Pulmonary artery endothelial cell (primary cell): Measurements from ENCODE around the gene NCKAP1. TPM values are rescaled to one million over a fixed set of nuclear protein-coding genes. Genes with fewer than 3 reads are reported as not detected.
"Not testable (repeated sequence)": the region's sequence is repeated elsewhere in the genome, so short reads cannot be mapped to it uniquely, and the experiment has no call there.

ENCODE experiments used
- DNase-seq: peaks from one replicate; pipeline ENCODE4 v3.0.0-alpha.2; 2011; ENCODE audit warnings: low read depth, low spot score
- total RNA-seq: library from RNA; depleted of rRNA; stranded (reverse); fragments of >200 nt; gene quantifications from 2 replicates; pipeline ENCODE4 v1.2.3, GENCODE V29; 2014

Gene NCKAP1
- total RNA-seq, 1 donor from 2014 or later = 150 TPM

DNA sequence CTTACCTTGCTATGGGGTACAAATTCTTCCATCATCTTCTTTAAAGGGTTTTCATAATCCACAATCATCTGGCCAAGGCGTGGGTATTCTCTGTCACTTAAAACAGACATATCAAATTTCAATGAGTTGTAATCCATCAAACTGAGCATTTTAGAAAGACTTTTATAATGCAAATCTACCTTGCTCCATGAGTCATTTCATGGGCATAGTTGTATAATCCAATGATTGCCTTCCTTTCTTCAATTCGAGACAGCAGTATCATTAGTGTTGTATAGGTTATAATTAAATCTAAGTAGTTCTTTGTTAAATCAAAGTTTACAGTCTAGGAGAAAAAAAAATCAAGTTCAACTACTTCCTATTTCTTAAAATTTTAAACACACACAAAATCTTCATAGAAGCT, 36.3 kb downstream of the NCKAP1 start:
- DNase-seq = no peak

DNA sequence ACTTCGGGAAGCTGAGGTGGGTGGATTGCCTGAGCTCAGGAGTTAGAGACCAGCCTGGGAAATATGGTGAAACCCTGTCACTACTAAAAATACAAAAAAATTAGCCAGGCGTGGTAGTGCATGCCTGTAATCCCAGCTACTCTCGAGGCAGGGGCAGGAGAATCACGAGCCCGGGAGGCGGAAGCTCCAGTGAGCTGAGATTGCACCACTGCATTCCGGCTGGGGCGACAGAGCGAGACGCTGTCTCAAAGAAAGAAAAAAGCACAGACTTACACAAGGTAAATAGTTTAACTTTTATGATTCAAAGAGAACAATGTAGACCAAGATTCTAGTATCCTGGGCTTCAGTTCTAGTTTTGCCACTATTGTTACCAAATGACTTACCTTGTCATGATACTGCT, 37.4 kb downstream of the NCKAP1 start:
- DNase-seq = no peak

DNA sequence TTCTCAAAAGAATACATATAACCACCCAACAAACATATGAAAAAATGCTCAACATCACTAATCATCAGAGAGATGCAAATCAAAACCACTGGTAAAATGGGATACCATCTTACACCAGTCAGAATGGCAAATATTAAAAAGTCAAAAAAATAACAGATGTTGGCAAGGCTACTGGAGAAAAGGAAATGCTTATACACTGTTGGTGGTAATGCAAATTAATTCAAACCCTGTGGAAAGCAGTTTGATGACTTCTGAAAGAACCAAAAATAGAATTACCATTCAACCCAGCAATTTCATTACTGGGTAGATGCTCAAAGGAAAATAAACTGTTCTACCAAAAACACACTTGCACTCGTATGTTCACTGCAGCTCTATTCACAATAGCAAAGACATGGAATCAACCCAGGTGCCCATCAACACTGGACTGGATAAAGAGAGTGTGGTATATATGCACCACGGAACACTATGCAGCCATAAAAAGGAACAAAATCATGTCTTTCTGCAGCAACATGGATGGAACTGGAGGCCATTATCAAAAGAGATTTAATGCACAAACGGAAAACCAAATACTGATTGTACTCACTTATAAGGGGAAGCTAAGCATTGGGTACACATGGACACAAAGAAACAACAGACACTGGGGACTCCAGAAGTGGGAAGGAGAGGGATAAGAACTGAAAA, 38.8 kb downstream of the NCKAP1 start:
- DNase-seq = no peak

DNA sequence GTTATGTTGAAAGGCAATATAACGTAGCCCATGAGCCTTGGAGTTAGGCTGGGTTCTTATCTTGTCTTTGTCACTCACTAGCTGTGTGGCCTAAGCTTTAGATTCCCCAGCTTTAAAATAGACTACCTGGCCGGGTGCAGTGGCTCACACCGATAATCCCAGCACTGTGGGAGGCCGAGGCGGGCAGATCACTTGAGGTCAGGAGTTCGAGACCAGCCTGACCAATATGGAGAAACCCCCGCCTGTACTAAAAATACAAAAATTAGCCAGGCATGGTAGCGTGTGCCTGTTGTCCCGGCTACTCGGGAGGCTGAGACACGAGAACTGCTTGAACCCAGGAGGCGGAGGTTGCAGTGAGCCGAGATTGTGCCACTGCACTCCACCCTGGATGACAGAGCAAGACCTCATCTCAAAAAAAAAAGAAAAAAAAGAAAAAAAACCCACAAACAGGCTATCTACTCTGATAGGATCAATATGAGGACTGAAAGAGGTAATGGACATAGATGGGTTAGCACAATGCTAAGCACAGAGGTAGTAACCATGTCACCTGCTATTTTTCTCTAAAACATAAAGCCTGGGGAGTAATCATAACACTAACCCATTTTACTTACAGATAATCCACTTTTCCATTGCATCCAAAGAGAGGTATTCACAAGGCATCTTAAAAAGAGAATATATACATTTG, 43.9 kb downstream of the NCKAP1 start:
- DNase-seq = no peak

DNA sequence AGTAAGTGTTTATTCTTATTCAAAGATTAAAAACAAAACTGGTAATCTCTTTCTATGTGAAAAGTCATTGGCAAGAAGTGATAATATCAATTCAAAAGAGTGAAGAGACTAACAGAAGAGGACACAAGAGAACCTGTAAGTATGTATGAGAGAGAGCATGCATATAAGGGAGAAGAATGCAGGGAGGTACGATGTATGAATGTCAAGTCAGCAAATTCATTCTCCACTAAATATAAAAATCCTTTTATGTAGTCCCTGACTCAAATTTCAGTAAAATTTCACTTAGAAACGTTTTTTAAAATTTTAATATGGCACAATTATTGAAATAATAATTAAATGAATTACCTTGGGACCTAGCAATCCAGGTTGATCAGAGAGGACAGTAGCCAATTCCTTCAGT, 55.3 kb downstream of the NCKAP1 start:
- no peak for DNase-seq

DNA sequence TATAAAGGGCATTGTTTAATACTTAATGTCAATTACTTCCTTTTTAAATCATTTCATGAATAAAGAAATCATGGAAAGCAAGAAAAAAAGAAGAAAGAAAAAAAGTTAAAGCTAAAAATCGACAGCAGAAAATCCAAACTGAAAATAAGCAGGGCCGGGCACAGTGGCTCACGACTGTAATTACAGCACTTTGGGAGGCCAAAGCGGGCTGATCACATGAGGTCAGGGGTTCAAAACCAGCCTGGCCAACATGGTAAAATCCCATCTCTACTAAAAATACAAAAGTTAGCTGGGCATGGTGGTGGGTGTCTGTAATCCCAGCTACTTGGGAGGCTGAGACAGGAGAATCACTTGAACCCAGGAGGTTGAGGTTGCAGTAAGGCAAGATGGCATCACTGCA, 56.8 kb downstream of the NCKAP1 start:
- not testable (repeated sequence) for DNase-seq

DNA sequence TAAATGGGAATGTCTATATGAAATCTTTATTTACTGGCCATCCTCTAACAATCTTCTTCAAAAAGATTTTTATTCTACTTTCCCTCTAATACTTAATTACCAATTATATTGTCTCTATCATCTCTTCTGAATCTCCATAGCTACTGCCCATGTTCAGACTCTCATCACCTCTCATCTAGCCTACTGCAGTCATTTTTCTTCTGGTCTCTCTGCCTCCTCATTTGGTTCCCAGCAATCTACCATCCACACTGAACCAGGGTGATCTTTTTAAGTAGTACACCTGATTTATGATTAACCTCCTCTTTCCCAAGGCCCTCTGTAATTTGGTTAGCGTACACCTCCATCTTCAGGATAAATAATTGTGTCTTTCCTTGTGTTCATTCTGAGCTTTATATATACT, 57.6 kb downstream of the NCKAP1 start:
- DNase-seq = no peak

DNA sequence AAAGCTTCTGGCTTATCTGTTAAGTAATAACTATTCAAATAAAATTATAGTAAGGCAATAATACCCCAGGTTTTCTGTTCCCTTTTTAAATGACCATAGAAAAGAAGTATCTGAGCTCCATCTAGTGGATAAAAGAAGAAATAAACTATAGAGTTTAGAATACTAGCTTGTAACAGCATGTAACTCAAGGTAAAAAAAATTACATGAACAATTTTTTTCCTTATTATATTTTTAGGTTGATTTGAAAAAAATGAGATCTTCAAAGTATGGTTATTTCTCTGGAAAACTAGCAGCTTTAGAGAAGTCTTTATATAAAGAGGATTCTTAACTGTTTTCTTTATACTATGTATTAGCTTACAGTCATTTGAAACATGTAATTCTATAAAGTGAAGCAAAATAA, 58.1 kb downstream of the NCKAP1 start:
- no peak for DNase-seq

DNA sequence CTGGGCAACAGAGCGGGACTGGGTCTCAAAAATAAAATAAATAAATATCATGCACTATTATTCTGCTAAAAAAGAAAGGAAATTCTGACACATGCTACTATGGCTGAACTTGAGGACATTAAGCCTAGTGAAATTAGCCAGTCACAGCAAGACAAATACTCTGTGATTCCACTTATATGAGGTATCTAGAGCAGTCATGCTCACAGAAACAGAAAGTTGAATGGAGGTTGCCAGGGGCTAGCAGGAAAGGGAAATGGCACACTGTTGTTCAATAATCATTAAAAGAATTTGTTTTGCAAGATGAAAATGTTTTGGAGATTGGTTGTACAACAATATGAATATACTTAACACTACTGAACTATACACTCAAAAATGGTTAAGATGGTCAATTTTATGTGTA, 60.8 kb downstream of the NCKAP1 start:
- DNase-seq = no peak

DNA sequence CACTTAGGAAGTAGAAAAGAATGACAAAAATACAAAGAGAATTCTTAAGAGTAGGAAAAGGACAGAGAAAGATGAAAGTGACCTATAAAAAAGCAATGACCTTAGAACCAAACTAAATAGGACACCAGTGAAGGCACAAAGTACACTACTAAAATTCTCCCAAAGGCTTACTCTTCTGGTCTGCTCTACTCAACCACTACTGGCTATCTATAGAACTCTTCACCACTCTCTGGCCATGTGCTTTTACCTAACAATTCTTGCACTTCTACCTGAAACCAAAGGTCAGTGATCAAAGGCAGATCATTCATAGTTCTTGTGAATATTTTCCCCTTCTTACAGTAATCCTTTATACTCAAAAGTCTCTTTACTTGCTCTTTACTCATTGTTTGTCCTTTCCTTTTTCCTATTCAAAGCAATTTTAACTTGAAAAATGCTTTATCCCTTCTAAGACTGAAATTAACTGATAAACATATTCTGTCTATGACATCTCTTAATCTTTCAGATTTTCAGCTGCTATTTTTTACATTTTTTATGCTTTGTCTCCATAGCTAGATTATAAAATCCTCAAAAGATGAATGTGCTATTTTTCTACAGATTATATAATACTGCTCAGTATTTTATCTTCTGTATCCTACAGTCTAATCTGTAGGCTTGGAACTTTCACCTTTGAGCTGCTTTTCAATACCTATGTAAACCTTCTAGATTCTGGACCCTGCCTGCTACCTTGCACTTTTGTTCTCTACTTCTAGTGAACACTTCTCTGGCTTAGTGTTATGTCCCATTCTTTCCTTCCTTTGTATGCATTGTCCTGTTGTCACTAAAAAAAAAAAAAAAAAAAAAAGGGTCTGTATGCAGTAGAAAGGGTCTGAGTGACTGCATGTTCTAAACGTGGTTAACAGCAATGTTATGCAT, 64.6 kb downstream of the NCKAP1 start:
- DNase-seq = no peak

DNA sequence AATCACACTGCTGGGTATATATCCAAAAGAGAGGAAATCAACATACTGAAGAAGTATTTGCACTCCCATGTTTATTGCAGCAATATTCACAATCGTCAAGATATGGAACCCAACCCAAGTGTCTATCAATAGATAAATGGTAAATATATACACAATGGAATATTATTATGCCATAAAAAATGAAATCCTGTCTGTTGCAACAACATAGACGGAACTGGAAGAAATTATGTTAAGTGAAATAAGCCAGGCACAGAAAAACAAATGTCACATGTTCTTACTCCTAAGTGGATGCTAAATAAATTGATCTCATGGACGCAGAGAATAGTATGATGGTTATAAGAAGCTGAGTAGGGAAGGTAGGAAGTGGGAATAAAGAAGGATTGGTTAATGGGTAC, 65.7 kb downstream of the NCKAP1 start:
- no peak for DNase-seq

DNA sequence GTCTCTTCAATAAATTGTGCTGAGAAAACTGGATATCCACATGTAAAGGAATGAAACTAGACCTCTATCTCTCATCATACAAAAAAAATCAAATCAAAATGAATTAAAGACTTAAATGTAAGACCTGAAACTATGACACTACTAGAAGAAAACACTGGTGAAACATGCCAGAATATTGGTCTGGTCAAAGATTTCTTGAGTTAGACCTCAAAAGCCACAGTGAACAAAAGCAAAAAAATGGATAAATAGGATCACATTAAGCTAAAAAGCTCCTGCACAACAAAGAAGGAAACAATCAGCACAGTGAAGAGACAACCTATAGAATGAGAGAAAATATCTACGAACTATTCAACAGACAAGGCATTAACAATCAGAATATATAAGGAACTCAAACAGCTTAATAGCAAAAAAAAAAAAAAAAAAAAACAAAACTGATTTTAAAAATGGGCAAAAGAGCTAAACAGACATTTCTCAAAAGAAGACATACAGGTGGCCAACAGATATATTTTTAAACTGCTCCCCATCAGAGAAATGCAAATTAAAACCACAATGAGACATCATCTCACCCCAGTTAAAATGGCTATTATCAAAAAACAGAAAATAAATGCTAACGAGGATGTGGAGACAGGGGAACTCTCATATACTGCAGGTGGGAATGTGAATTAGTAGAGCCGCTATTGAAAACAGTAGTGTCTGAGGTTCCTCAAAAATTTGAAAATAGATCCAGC, 66.3 kb downstream of the NCKAP1 start:
- DNase-seq = no peak

DNA sequence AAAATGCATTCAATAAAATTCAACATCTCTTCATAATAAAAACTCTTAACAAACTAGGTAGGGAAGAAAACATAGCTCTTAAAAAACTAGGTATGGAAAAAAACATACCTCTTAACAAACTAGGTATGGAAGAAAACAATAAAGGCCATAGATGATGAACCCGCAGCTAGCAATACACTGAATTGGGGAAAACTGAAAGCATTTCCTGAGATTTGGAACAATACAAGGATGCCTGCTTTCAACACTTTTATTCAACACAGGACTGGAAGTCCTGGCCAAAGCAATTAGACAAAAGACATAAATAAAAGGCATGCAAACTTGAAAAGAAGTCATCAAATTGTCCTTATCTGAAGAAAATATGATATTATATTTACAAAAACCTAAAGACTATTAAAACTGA, 67.8 kb downstream of the NCKAP1 start:
- no peak for DNase-seq

DNA sequence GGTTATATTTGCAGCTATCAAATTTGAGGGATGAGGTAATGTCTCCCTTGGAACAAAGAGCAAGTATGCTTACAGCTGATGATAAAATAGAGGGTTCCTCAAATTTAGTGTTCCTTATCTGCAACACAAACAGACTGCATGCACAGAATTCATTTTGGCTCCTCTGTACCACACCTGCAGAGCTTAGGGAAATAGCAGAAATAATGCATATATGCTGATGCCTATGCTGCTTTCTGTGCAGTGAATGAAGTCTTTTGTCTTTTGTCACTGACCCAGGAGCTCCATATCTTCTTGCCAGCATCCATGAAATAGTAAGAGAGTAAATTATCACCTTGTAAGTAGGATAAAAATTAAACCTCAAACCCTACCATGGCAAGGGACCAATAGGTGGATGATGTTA, 69.8 kb downstream of the NCKAP1 start:
- DNase-seq = no peak

DNA sequence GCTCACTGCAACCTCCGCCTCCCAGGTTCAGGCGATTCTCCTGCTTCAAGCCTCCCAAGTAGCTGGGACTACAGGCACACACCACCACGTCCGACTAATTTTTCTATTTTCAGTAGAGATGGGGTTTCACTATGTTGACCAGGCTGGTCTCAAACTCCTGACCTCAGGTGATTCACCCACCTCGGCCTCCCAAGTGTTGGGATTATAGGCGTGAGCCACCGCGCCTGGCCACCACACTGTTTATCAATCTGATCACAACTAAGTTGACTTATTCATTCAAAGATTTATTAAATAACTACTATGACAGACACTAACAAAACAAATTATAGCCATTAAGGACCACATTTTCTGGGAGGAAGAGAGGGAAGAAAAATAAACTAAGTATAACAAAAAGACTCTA, 71.9 kb downstream of the NCKAP1 start:
- DNase-seq = not testable (repeated sequence)

DNA sequence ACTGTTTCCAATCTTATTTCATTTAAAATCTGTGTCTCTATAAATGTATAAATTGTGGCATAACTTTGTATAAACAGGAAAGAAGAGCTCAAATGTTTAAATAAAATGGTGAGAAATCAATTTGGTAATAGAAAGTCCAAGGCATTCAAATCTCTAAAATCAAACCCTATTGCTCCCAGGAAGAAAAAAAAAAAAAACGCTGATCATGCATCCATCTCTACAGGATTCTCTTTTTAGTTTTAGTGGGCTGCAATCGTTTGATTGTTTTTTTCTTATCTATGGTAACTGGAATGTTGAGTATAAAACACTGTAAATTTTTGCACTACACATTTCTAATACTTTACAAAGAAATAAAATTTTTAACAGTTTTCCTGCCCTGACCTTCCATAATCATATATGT, 75.6 kb downstream of the NCKAP1 start:
- DNase-seq = no peak

DNA sequence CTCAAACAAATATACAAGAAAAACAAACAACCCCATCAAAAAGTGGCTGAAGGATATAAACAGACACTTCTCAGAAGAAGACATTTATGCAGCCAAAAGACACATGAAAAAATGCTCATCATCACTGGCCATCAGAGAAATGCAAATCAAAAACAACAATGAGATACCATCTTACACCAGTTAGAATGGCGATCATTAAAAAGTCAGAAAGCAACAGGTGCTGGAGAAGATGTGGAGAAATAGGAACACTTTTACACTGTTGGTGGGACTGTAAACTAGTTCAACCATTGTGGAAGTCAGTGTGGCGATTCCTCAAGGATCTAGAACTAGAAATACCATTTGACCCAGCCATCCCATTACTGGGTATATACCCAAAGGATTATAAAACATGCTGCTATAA, 77.4 kb downstream of the NCKAP1 start:
- DNase-seq = not testable (repeated sequence)

DNA sequence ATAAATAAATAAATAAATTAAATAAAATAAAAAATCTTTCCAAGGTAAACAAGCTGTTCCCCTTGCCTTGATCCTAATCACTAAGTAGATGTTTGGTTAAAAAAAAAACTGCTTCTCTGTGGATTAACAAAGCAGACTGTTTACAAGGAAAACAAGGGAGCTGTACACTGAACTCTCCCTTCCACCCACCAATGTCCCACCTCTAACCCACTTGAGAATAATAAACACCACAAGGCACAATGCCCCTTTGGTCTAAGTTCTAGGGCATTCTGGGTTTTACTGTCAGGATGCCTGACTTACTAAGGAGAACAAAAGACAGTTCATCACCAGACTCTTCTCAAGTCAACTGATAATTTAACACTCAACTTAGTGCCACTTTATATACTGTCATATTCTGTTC, 83.5 kb downstream of the NCKAP1 start:
- DNase-seq = no peak

DNA sequence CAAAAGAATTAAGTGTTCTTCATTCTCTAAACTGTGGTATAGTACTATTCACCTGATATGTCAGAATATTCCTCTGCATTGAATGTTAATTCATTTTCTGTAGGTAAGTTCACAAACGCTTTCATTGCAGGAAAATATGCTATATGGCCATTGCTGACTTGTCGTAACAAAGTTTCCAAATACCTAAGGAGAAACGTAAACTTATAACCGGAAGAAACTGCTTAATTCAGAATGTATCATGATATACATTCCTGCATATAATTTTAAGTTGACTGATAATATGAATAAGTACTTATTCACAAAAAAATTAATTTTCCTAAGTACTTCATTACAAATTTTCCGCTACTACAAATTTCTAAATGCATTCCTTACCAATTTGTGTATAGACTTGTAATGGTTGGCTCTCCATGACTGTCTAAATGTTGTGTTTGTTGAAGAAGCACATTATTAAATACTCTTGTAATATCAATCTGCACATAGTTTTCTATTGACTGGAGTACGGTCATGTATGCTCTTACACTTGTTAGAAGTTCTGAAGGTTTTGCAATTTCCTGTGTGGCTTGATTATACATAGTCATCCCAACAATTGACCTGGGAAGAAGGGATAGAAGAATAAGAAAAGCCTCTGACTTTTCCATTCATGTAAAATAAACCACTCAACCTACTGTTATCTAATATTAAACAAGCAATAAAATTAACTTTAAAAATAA, 85.4 kb downstream of the NCKAP1 start:
- DNase-seq = no peak

DNA sequence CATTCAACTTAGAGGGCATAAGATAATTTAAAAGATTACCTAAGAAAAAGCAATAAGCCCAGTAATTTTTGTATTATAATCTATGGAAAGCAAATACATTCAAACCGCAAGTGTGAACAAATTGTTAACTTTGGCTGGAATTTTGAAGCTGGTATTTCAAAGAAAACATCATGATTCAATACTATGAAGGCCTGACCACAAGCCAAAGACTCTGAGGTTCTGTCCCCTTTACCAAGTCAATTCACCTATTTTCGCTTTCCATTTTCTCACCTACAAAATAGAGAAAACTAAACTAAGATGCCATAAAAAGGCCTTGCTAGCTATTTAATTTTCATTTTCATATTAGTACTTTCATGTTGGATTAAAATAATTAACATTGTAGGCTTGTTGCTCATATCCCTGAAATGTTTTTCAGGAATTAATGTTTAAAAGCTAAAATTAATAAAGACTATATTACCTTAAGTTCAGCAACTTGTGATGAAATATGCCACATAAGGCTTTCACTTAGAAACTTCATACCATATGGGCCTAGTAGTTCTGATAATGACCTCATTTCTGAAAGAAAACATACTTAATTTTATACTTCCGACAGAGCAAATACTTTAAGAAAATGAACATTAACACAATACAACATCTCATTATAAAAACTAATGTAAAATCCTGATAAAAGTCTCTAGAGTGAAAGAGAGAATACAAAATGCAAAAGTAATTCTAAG, 86.2 kb downstream of the NCKAP1 start:
- no peak for DNase-seq
